ENCODE measurements around the gene PIAS1.
"Not testable (repeated sequence)": the region's sequence is repeated elsewhere in the genome, so short reads cannot be mapped to it uniquely, and the experiment has no call there.

The PIAS1 gene

DNA sequence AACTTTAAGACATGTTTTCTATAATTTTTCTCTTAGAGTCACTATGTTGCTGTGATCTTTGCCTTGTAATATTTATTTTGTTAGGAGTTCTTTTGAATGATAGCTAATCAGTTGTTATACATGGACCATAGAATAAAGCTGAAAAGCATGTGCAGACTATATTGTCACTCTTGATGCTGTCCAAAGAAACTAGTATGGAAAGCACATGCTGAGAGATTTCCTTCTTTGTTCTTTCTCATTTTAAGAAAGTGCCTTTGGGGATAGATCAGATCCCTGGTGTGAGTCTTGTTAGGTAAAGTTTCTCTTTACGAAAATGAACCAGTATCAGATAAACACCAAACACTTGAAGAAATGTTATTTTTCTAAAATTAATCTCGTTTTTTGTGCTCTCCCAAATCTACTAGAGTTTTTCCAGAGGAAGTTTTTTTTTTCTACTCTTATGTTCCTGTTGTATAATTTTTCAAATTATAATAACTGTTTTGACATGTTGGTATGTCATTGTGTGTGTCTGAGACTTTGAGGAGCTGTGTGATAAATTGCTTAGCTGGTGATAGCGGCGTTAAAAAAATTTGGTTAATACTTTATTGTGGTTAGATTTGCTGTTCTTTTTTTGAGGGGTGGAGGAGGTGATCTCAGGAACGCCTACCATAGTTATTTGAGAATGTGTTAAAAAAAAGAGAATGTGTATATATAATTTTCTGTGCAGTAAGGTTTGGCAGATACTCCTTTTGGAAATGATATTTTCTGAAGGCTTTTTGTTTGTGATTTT is 2.2 kb downstream of the PIAS1 start:
- FAIRE-seq (no peak), DNase-seq (ENCODE audit: insufficient read length, low spot score) (no peak)
- TF ChIP-seq CTCF (IDR thresholded peaks at IDR 0.05; ENCODE audit: insufficient read depth, missing control alignments): no peak

- FAIRE-seq (no peak), DNase-seq (ENCODE audit: insufficient read length, low spot score) (no peak)
- no peak for TF ChIP-seq CTCF (IDR thresholded peaks at IDR 0.05; ENCODE audit: insufficient read depth, missing control alignments)
Observed at GRCh38 chr15:68057034-68057433, 2.9 kb downstream of the PIAS1 start.

- peak; percentile 81 for FAIRE-seq
- no peak for TF ChIP-seq CTCF (IDR thresholded peaks at IDR 0.05; ENCODE audit: insufficient read depth, missing control alignments)
Observed at GRCh38 chr15:68057758-68058157, 3.6 kb downstream of the PIAS1 start.

GRCh38 chr15:68058970-68059369 is 4.9 kb downstream of the PIAS1 start:
- not testable (repeated sequence) for DNase-seq (ENCODE audit: insufficient read length, low spot score); FAIRE-seq

More at GRCh38 chr15:68057758-68058157, 3.6 kb downstream of the PIAS1 start:
- DNase-seq (ENCODE audit: insufficient read length, low spot score): peak; percentile 43

DNA sequence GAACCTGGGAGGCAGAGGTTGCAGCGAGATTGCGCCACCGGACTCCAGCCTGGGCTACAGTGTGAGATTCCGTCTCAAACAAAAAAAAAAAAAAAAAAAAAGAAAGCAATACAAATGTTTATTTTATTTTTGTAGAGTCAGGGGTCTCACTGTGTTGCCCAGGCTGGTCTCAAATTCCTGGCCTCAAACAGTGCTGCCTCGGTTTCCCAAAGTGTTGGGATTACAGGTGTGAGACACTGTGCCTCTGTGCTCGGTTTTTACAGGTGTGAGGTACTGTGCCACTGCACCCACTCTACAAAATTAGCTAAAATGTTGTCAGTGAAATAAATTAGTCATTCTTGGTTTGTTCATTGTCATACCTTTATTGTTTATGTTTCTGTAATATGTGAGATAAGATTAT is 5.5 kb downstream of the PIAS1 start:
- FAIRE-seq (no peak), DNase-seq (ENCODE audit: insufficient read length, low spot score) (no peak)
- no peak for TF ChIP-seq CTCF (IDR thresholded peaks at IDR 0.05; ENCODE audit: insufficient read depth, missing control alignments)

DNA sequence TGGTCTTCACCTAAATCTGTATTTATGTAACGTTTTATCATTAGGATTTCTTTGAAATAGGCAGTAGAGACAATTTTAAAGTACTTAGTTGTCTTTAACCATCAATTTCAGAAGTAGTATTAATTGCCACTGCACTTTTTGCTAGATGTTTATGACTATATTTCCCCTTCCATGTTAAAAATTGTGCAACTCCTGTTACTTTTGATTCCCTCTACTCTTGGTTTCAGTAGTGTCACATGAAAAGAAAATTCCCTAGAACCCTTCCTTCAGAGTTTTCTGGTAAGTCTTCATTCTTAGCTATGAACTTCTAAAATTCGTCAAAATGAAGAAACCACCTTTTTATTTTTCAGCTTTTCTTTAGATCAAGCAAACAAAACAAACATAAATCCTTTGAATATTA is 7.1 kb downstream of the PIAS1 start:
- no peak for FAIRE-seq
- no peak for DNase-seq (ENCODE audit: insufficient read length, low spot score)
- no peak for TF ChIP-seq CTCF (IDR thresholded peaks at IDR 0.05; ENCODE audit: insufficient read depth, missing control alignments)

DNA sequence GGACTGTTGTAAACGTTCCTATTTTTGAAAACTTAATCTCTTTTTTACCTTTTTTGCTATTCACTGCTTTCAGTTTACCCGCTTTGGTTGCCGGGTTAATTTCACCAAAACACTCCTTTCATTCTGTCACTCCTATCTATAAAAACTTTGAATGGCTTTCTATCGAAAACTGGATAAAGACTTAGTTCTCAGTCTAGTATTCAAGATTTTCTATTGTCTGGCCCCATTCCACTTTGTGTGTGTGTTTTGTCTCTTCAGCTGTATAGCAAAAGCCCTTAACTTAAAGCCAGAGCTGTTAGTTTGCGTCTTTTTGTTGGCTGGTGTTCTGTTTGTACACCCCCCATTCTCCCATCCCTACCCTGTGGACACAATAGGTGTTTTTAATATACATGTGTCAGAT is 7.5 kb downstream of the PIAS1 start:
- no peak for TF ChIP-seq CTCF (IDR thresholded peaks at IDR 0.05; ENCODE audit: insufficient read depth, missing control alignments)
- FAIRE-seq (no peak), DNase-seq (ENCODE audit: insufficient read length, low spot score) (no peak)

All from D721Med (cell line).